ENCODE measurements around the gene ITGAE. TPM values are rescaled to one million over a fixed set of nuclear protein-coding genes. Genes with fewer than 3 reads are reported as not detected.

The ITGAE gene
- total RNA-seq, 1 experiment from 2014 or later, result 24.7 TPM

DNA sequence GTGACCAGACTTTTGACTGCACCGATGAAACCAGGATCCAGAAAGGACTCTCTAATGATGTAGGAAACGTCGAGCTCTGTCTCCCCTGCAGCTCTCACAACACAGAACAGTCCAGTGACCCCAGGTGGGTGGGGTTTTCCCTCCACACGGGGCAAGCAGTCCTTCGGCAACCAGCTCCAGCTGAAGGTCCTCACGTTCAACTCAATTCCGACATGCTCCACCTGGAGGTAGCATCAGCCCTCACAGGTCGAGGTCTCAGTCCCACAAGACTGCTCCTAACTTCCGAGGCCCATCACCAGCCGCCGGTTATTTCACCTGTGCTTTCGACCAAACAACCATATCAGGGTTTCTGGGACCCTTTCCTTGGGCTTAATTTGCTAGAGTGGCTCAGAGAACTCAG lies 28.2 kb downstream of the ITGAE start:
- in situ Hi-C loops (cut with HindIII; ENCODE audit: low sequenced_read_pairs), result no loop called here
- no peak for DNase-seq (ENCODE audit: low spot score)

DNA sequence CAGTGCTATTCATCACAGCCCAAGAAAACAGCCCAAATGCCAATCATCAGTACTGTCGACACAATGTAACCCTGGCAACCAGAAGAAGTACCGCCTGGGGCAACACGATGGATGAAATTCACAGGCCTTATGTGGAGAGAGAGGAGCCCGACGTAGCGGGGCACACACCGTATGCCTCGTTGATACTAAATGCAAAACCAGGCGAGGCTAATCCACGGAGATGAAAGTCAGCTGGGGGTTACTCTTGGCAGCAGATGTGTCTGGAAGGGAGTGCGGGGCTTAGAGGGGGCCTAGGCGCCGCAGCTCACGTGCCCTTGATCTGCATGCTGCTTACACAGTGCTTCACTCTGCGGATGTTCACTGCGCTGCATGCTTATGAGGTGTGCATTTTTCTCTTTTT lies 29.8 kb downstream of the ITGAE start:
- DNase-seq (ENCODE audit: low spot score), result no peak
- in situ Hi-C loops (cut with HindIII; ENCODE audit: low sequenced_read_pairs), result no loop called here

DNA sequence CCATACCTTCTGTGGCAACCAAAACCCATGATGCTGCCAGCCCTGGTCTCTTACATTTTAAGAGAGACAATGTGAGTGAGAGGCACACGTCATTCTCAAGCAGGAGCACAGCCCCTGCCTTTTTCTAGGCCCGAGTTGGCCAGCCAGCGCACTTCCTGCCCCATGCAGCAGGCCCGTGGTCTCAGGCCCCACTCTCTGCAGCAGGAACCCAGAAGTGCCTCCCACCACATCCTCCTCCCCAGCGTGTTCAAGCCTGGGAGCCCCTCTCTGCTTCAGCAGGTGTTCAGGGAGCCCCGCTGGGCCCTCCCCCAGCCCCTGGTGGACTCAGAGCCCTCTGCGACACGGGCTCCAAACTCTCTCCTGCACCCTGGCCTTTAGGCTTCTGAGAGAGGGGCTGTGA lies 30.5 kb downstream of the ITGAE start:
- in situ Hi-C loops (cut with HindIII; ENCODE audit: low sequenced_read_pairs), result no loop called here
- no peak for DNase-seq (ENCODE audit: low spot score)

DNA sequence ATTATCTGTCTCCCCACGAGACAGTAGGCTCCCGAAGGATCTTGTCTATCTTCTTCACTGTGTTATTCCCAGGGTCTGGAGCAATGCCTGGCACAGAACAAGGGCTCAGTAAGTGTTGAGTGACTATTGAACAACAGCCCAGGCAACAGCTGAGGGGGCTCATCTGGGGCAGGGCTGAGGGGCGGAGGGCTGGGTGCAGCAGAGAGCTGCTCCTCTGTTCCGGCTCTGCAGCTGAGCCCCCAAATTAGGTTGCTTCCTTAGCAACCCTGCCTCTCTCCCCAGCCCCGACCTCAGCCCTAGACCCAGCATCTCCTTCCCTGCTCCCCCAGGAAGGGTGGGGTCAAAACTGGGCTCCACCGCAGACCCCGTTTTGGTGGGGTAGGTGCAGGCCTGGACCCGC lies 32.2 kb downstream of the ITGAE start:
- no peak for DNase-seq (ENCODE audit: low spot score)
- in situ Hi-C loops (cut with HindIII; ENCODE audit: low sequenced_read_pairs), result no loop called here

DNA sequence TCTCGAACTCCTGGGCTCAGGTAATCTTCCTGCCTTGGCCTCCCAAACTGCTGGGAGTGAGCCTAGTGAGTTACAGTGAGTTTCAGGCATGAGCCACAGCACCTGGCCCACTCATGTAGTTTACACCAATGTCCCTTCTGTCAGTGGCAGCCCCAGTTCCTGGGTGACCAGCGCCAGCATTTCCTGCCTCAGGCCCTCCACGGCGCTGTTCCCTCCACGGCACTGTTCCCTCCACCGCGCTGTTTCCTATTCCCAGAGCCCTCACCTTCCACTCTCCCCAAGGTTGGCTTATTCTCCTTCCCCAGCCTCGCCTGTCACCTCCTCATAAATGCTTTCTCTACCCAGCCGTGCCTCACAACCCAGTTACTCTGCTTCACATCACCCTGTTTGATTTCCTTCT lies 32.6 kb downstream of the ITGAE start:
- DNase-seq (ENCODE audit: low spot score), result no peak
- in situ Hi-C loops (cut with HindIII; ENCODE audit: low sequenced_read_pairs), result no loop called here

DNA sequence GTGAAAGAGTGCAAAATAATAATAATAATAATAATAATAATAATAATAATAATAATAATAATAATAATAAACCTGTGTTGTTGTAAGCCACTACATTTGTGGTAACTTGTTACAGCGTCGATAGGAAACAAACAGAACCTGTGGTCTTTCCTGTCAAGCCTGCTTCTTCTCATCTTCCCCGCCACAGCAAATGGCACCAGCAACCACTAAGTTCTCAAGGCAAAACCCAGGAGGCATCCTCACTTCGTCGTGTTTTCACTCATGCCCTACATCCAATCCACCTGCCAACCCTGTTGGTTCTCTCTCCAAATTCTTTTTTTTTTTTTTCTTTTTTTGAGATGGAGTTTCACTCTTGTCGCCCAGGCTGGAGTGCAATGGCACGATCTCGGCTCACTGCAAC lies 34.2 kb downstream of the ITGAE start:
- no peak for DNase-seq (ENCODE audit: low spot score)
- in situ Hi-C loops (cut with HindIII; ENCODE audit: low sequenced_read_pairs), result no loop called here

DNA sequence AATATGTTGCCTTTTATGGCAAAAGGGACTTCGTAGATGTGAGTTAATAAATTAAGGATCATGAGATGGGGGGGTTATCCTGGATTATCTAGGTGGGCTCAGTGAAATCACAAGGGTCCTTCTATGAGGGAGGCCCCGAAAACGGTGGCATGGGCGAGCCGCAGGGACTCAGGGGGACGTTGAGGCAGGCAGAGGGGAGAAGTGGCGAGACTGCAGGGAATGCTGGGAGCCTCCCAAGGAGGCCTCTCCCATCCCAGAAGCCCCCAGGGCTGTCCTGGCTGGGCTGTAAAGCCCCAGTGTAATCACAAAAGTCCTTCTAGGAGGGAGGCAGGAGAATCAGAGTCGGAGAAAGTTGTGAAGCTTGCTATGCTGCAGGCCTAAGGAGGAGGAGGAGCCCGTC lies 35.0 kb downstream of the ITGAE start:
- no peak for DNase-seq (ENCODE audit: low spot score)
- in situ Hi-C loops (cut with HindIII; ENCODE audit: low sequenced_read_pairs), result no loop called here

DNA sequence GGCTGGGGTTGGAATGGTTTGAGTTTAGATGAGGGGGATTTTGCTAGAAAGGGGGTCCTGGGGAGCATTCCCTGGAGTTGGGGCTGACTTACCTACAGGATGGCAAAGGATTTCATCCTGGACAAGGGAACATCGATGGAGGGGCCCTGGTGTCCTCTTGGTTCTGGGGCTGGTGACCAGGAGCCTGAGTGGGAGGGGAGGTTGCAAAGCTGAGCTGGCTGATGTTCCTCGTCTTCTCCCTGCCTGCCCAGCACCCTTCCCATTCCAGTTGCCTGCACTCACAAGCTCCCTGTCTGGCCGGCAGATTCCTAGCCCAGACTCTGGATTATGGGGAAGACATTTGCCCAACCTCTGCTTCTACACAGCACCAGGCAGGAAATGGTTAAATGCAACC lies 37.2 kb downstream of the ITGAE start:
- DNase-seq (ENCODE audit: low spot score), result no peak
- in situ Hi-C loops (cut with HindIII; ENCODE audit: low sequenced_read_pairs), result no loop called here

DNA sequence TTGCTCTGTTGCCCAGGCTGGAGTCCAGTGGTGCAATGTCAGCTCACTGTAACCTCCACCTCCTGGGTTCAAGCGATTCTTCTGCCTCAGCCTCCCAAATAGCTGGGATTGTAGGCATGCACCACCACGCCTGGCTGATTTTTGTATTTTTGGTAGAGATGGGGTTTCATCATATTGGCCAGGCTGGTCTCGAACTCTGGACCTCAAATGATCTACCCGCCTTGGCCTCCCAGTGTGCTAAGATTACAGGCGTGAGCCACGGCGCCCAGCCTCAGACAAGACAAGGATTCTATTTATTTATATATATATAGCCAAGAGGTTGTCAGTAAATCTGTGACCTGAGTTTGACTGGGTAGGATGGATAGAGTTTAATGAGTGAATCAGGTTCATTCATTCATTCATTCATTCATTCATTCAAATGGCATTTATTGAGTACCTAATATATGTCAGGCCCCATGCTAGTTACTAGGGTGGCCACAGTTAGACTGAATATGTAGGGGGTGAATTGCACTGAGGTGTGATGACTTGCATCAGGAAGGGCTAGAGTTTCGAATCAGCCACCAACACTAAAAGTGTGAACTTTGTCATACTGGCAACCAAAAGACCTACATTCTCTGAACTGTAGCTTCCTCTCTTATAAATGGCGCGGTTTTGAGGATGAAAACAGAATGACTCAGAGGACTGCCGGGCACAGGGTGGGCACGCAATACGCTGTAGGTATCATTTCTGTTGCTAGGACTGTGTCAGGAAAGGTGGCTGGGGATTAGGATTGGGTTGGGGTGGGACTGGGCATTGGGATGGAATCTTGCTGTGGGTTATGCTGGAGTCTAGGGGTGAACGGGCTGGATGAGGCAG lies 37.8 kb downstream of the ITGAE start:
- DNase-seq (ENCODE audit: low spot score), result no peak
- in situ Hi-C loops (cut with HindIII; ENCODE audit: low sequenced_read_pairs), result no loop called here

DNA sequence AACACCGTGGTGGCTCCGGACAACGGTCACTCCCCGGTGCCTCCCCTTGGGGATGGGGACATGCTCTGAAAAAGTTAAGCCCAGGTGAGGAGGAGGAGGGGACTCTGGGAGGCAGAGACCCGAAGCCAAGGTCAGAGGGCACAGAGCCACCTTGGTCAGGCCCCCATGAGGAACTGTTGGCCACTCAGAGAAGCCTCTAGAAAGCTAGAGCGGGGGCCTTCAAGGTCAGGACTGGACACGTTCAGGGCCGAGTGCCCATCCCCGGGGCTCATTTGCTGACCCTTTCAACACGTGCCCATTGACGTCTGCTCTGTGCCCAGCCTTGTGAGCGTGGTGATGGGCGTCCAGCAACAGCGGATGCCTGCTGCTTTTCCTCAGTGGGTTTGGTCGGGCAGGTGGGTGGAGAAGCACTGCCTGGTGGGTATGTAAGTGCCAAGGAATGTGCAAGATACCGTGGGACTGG lies 39.0 kb downstream of the ITGAE start:
- in situ Hi-C loops (cut with HindIII; ENCODE audit: low sequenced_read_pairs), result no loop called here
- no peak for DNase-seq (ENCODE audit: low spot score)

DNA sequence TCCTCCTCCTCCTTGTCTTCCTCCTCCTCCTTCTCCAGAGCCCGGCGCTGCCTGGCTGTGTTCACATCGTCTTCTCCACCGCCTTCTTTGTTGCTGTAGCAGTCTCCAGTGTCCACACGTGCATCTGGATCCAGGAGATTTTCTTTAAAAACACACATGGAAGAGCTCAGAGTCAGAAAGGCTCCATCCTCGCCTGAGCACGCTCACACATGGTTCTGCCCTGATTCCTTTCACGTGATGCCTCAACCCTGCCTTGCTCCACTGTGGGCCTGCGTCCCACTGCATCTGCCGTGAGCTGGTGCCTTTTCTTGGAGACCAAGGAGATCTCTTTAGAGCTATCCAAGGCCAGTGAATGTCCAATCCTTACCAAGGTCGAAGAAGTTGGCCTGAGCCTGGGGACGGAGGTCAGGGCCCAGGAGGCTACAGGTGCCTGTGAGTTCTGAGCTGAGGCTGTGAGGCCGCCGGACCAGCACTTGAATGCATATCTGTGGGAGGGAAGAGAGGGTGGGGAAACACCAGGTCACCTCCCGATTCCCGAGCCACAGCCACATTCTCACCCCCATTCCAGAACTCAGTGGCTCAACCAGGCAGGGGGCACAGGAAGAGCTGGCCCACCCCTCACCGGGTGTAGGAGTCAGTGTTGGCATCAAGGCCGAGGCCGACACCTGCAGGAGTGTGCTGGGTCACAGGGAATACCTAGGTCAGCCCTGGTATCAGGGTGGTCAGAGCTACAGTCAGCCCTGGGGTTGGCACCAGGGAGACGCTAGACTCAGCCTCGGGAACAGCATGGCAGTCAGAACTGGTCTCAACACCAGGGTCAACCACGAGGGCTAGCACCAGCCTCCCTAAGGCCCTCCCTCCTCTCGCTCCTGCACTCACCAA lies 39.7 kb downstream of the ITGAE start:
- no peak for DNase-seq (ENCODE audit: low spot score)
- in situ Hi-C loops (cut with HindIII; ENCODE audit: low sequenced_read_pairs), result no loop called here

DNA sequence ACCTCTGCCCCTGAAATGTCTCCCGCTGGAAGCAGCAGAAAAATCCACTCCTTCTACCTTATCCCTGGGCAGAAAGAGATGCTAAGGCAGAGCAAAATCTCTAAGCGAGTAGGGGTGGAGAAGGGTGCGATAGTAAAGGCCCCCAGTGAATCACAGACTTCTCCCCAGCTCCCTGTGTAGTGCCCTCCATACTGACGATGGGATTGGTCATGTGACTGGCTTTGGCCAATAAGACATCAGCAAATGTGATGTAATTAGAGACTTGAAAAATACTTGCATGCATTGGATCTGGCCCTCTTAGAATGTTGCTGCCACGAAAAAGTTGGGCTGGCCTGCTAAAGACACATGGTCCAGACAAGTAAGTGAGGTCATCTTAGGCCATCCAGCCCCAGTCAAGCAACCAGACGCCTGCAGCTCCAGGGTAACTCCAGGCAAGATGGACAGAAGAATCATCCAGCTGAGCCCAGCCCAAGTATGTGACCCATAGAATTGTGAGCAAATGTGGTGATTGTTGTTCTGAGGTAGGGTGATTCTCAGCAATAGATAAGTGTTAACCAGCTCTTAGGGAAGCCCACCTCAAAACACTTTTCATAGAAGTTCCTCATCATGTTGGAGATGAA lies 41.3 kb downstream of the ITGAE start:
- no peak for DNase-seq (ENCODE audit: low spot score)
- in situ Hi-C loops (cut with HindIII; ENCODE audit: low sequenced_read_pairs), result no loop called here

DNA sequence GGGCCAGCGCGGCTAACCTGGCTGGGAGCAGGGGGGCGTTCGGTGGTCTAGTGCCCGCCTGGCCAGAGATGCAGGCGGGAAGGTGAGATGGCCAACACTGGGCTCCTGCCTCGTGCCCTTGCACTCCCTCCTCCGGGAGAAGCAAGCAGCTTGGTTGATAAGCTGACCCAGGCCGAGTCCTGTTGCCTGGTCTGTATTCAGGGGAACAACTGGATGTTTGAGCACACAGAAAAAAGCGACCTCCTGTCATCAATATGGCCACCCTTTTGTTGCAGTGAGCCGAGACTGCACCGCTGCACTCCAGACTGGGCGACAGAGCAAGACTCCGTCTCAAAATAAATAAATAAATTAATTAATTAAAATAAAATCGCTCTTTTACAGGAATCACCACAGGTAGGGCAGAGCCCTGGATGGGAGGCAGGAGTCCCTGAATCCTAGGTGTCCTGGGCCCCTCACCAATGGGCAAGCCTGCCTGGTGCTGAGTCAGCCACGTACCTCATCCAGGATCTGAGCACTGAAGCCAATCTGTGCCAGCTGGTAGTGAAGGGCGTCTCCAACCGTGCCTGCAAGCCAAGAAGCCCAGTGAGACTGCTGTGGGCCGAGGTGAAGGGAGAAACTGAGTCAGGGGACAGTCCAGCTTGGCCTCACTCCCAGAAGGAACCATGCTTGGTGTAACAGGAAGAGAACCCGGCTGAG lies 45.5 kb downstream of the ITGAE start:
- no peak for DNase-seq (ENCODE audit: low spot score)
- in situ Hi-C loops (cut with HindIII; ENCODE audit: low sequenced_read_pairs), result no loop called here

DNA sequence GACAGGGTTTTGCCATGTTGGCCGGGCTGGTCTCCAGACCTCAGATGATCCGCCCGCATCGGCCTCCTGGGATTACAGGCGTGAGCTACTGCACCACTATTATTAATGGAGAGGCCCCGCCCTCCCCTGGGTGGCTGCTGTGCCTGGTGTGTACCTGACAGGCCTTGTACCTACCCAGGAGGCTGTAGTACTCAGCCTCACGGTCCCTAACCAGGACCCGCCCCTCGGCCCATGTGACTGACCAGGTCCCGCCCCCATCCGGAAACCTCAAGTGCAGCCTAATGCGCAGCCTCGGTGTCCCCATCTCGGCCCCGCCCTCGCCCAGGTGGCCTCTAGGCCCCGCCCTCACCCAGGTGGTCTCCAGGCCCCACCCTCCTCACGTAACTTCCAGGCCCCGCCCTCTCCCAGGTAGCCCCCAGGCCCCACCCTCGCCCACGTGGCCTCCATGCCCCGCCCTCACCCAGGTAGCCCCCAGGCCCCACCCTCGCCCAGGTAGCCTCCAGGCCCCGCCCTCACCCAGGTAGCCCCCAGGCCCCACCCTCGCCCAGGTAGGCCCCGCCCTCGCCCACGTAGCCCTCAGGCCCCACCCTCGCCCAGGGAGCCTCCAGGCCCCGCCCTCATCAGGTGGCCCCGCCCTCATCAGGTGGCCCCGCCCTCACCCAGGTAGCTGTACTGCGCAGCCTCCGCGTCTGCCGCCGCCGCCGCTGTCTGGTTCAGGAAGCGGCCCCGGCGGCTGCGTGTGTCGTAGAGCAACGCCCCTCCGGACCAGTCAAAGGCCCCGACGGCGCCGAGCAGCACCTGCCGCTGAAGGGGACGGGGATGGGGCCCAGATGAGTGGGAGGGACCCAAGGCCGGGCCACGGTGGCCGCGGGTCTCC lies 46.3 kb downstream of the ITGAE start:
- in situ Hi-C loops (cut with HindIII; ENCODE audit: low sequenced_read_pairs), result no loop called here
- DNase-seq (ENCODE audit: low spot score), result no peak

DNA sequence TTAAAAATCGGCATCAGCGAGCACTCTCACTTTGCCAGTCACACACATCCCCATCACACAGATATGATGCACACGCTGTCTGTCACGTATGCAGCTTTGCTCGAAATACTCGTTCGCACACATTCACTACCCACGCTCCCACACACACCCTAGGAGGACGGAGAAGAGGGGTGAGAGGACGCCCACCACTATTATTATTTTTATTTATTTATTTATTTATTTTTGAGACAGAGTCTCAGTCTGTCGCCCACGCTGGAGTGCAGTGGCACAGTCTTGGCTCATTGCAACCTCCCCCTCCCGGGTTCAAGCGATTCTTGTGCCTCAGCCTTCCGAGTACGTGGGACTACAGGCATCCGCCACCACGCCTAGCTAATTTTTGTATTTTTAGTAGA lies 46.9 kb downstream of the ITGAE start:
- no peak for DNase-seq (ENCODE audit: low spot score)
- in situ Hi-C loops (cut with HindIII; ENCODE audit: low sequenced_read_pairs), result no loop called here

DNA sequence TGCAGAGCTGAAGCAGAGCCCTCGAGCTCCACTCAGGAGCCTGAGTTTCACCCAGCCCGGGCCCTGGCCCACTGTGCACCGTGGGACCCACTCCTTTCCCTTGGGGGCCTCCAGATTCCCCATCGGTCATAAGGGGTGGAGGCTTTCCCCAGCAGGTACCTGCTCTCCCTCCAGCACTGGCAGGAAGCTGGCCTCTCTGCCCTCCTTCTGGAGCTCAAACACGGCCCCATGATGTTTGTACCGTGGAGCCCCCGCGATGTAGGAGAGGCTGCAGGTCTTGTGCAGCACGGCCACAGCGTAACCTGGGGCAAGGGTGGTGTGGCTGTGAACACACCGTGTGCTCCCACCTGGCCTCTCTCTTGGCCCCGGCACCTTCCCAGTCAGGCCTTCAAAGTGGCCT lies 47.4 kb downstream of the ITGAE start:
- DNase-seq (ENCODE audit: low spot score), result no peak
- in situ Hi-C loops (cut with HindIII; ENCODE audit: low sequenced_read_pairs), result no loop called here

DNA sequence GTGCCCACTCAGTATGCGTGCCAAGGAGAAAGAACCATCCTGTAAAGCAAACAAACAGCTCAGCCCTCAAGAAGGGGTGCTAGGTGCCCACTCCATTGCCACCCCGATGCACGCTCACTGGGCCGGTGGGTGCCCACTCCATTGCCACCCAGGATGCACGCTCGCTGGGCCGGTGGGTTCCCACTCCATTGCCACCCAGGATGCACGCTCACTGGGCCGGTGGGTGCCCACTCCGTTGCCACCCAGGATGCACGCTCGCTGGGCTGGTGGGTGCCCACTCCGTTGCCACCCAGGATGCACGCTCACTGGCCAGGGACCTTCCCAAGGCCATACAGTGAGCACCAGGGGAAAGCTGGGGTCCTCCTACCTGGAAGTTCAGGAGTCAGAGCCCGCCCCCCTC lies 49.2 kb downstream of the ITGAE start:
- in situ Hi-C loops (cut with HindIII; ENCODE audit: low sequenced_read_pairs), result no loop called here
- DNase-seq (ENCODE audit: low spot score), result no peak

DNA sequence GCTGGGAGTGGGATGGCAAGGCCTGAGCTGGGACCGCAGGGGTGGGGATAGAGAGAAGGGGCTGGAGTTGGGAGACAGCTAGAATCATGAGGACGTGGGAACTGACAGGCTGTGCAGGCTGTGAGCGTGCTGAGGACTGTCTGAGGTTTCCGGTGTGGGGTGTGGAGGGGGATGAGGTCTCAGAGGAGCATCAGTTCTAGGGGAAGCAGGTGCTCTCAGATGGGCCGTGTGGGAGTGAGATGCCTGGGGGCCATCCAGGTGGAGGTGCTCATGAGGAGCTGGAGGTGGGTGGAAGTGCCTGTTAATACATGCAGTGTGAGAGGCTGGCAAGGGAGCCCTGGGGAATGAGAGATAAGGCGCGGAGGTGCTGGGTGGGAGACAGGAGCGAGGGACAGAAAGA lies 50.1 kb downstream of the ITGAE start:
- no peak for DNase-seq (ENCODE audit: low spot score)
- in situ Hi-C loops (cut with HindIII; ENCODE audit: low sequenced_read_pairs), result no loop called here

DNA sequence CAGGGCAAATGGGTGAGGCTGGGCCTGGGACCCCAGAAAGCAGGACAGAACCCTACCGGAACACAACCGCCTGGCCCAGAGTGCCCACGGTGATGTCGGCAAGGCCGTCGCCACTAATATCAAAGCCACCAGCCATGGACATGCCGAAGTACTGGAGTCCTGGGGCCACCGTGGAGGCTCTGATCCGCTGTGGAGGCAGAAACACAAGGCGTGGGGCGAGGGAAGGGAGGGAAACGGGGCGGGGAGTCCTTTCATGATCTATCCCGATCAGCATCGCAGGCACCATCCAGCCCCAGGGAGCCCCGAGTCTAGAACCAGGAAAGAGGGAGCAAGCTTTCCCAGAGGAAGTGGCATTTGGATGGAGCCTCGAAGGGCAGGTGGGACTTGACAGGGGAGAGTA lies 50.7 kb downstream of the ITGAE start:
- no peak for DNase-seq (ENCODE audit: low spot score)
- in situ Hi-C loops (cut with HindIII; ENCODE audit: low sequenced_read_pairs), result no loop called here

All from G401 (cell line).